RKO (cell line): Measurements from ENCODE around the gene KRT71.

Experiments used
- DNase-seq: peaks from one replicate; pipeline ENCODE4 v3.0.0-alpha.2; 2016; ENCODE audit warnings: low spot score

Gene KRT71

GRCh38 chr12:52539083-52539820, 13.7 kb downstream of the KRT71 start:
- no peak for DNase-seq

- DNase-seq: no peak
Observed at GRCh38 chr12:52537101-52537500, 15.8 kb downstream of the KRT71 start.

GRCh38 chr12:52535574-52535973, 17.4 kb downstream of the KRT71 start:
- no peak for DNase-seq

- DNase-seq: no peak
Observed at GRCh38 chr12:52534482-52534881, 18.5 kb downstream of the KRT71 start.

- no peak for DNase-seq
Observed at GRCh38 chr12:52533686-52534470, 19.1 kb downstream of the KRT71 start.

DNA sequence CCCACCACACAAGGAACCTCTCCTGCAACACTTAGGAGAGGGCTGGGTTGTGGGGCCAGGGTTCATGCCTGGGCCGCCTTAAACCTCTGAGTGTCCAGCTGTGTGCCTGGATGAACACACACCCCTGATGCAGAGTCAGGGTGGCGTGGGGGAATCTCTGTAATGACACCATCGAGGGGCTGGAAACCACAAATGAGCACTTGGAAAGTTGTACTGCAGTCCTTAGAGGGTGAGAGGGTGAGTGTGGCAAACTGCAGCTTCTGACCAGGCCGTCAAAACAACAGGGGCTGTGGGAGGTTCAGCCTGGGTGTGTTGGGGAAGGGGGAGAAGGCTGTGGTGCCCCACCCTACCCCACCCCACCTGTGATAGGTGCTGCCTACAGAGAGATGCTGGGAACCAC, 20.3 kb downstream of the KRT71 start:
- DNase-seq: no peak

GRCh38 chr12:52531566-52532300, 21.2 kb downstream of the KRT71 start:
- DNase-seq: no peak

GRCh38 chr12:52530905-52531304, 22.0 kb downstream of the KRT71 start:
- no peak for DNase-seq

DNA sequence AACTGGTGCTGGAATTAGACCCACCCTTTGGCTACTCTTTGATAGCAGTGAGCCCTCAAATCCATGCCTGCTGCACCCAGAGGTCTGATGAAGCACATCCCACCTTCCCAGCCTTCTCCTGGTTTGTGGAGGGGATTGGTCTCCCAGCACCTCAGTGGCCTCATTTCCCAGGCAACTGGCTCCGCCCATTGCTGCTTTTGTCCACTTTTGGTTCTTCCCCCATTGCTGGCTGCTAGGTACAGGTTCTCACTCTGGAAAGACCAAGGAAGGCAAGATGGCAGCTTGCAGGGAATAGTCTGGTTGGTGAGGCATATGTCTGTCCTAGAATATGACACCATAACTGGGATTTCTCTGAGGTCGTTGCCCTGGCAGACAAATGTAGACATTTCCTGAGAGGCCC, 22.6 kb downstream of the KRT71 start:
- DNase-seq: no peak

- DNase-seq: no peak
Observed at GRCh38 chr12:52529846-52530245, 23.1 kb downstream of the KRT71 start.

GRCh38 chr12:52529417-52529816, 23.5 kb downstream of the KRT71 start:
- no peak for DNase-seq

- DNase-seq: no peak
Observed at GRCh38 chr12:52528641-52529143, 24.3 kb downstream of the KRT71 start.

GRCh38 chr12:52527121-52527800, 25.7 kb downstream of the KRT71 start:
- no peak for DNase-seq

- DNase-seq: no peak
Observed at GRCh38 chr12:52526511-52526951, 26.4 kb downstream of the KRT71 start.

GRCh38 chr12:52525661-52526499, 27.1 kb downstream of the KRT71 start:
- no peak for DNase-seq

GRCh38 chr12:52524898-52525591, 27.9 kb downstream of the KRT71 start:
- no peak for DNase-seq

- no peak for DNase-seq
Observed at GRCh38 chr12:52524241-52524897, 28.6 kb downstream of the KRT71 start.

DNA sequence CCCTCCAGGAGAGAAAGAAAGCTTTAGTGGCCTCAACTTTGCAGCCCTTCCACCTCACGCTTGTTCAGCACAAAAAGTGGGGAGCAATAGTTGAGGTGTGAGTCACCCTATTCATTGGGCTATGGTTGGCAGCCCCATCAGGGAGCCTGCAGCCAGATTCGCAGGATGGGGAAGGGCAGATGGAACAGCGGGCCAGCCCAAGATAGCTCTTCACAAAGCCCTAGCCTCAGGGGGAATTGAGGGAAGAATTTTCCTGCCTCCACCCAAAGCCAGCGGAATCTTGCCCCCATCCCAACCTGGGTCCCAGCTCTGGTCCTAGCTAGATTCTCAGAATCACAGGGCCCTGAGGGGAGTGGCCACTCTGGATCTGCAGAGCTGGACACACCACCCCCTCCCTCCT, 29.1 kb downstream of the KRT71 start:
- DNase-seq: no peak

DNA sequence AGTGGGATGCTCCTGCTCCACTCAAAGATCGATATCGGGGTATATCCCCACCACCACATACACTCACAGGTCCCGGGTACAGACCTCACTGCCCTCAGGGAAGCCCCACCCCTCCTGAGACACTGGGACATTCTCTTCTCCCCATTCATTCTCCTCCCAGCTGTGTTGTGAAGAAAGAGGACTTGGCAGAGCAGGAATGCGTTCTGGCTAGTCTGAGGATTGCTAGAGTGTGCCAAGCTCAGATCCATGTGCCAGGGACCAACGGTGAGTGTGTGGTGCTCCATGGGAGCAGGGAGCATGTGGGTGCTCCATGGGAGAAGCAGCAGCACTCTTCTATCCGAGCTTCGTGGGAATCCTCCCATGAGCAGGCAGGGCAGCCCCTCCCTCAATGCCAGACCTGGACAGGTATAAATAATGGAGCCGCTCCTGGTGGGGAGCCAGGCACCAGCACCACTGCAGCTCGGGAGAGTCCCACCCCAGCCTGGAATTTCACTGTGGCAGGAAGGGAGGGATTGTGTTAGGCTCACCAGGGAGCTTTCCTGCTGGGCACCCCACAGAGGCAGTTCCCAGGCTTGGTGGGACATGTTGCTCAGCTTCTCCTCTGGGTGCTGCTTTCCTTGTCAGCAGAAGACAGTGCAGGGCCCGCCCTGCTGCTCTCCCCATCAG, 30.5 kb downstream of the KRT71 start:
- DNase-seq: no peak
